NB4 (cell line): Measurements from ENCODE around the gene HELLS.

Experiments used
- POLR2A ChIP-seq: IDR thresholded peaks from 2 replicates; pipeline ENCODE4 v1.6.1; 2011; ENCODE audit warnings: mild to moderate bottlenecking; ENCODE audit not compliant: insufficient read length; ENCODE audit errors: extremely low read depth
- TF ChIP-seq, protein P1 (sequence below): IDR thresholded peaks from one replicate; pipeline ENCODE4 v1.5.1; 2012; ENCODE audit warnings: low read depth, low read length

GRCh38 chr10:94641480-94641879, 95.9 kb downstream of the HELLS start:
- TF ChIP-seq, protein P1, sequence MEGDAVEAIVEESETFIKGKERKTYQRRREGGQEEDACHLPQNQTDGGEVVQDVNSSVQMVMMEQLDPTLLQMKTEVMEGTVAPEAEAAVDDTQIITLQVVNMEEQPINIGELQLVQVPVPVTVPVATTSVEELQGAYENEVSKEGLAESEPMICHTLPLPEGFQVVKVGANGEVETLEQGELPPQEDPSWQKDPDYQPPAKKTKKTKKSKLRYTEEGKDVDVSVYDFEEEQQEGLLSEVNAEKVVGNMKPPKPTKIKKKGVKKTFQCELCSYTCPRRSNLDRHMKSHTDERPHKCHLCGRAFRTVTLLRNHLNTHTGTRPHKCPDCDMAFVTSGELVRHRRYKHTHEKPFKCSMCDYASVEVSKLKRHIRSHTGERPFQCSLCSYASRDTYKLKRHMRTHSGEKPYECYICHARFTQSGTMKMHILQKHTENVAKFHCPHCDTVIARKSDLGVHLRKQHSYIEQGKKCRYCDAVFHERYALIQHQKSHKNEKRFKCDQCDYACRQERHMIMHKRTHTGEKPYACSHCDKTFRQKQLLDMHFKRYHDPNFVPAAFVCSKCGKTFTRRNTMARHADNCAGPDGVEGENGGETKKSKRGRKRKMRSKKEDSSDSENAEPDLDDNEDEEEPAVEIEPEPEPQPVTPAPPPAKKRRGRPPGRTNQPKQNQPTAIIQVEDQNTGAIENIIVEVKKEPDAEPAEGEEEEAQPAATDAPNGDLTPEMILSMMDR: no peak
- no peak for TF ChIP-seq POLR2A
